B cell (primary cell): Measurements from ENCODE around the gene RUVBL2. TPM values are rescaled to one million over a fixed set of nuclear protein-coding genes. Genes with fewer than 3 reads are reported as not detected.
A peak's percentile ranks its signal among the peaks of the same experiment; 100 is the strongest.
"Not testable (repeated sequence)": the region's sequence is repeated elsewhere in the genome, so short reads cannot be mapped to it uniquely, and the experiment has no call there.

Experiments used
- ATAC-seq: fragments of 200-7000 bp; cut with Tn5 transposase; one replicate; pipeline ENCODE4 v1.10.0; 2021; ENCODE audit warnings: low read depth, mild to moderate bottlenecking, moderate number of reproducible peaks, moderate library complexity
- CTCF ChIA-PET: fragments of 350-600 bp; sonication (Branson Sonifier 250); formaldehyde crosslinking; loops from one replicate; lab custom pipeline; 2021; ENCODE audit warnings: antibody characterized with exemption, inconsistent platforms; lab: Charles Lee
- POLR2A ChIA-PET: fragments of 350-600 bp; sonication (Branson Sonifier 250); formaldehyde crosslinking; loops from one replicate; lab custom pipeline; 2021; ENCODE audit warnings: antibody characterized with exemption; lab: Charles Lee
- DNase-seq: peaks from one replicate; pipeline ENCODE4 v3.0.0; 2013
- H2AFZ ChIP-seq: 2 replicates; pipeline ENCODE4 v1.6.1; 2012; ENCODE audit warnings: mild to moderate bottlenecking, low read depth, low read length; ENCODE audit not compliant: insufficient read depth, poor library complexity, severe bottlenecking
- H3K27ac ChIP-seq, 2 donors: 1 replicate in 1 of 2; 2 replicates in 1 of 2; pipeline ENCODE4 v1.5.1; 2012 to 2013; ENCODE audit warnings: low read length in 2 of 2, mild to moderate bottlenecking in 2 of 2, moderate library complexity in 1 of 2
- H3K27me3 ChIP-seq, 4 experiments: fragments of 200-600 bp in 1 of 4; sonication (generic) in 1 of 4; replicated peaks in 1 of 4; 1 replicate in 2 of 4; 2 replicates in 2 of 4; pipeline versions ENCODE4 v1.6.1 to v1.7.0; 2013 to 2016; ENCODE audit warnings: low read length in 3 of 4, mild to moderate bottlenecking in 2 of 4, mixed read lengths in 1 of 4, moderate library complexity in 1 of 4; ENCODE audit not compliant: insufficient read depth in 4 of 4, control insufficient read depth in 3 of 4; ENCODE audit errors: control extremely low read depth in 1 of 4
- H3K36me3 ChIP-seq, 2 experiments: replicated peaks in 1 of 2; 1 replicate in 1 of 2; 2 replicates in 1 of 2; pipeline versions ENCODE4 v1.6.1 to v1.7.1; 2013; ENCODE audit warnings: low read length in 1 of 2; ENCODE audit not compliant: insufficient read depth in 2 of 2, control insufficient read depth in 1 of 2; ENCODE audit errors: control extremely low read depth in 1 of 2, extremely low read depth in 1 of 2
- H3K4me1 ChIP-seq, 2 donors: fragments of 200-600 bp in 1 of 2; sonication (generic) in 1 of 2; 1 replicate in 1 of 2; 2 replicates in 1 of 2; pipeline versions ENCODE4 v1.5.1 to v1.6.1; 2013 to 2017; ENCODE audit warnings: low read length in 2 of 2; ENCODE audit not compliant: control insufficient read depth in 2 of 2, insufficient read depth in 2 of 2
- H3K4me2 ChIP-seq: replicated peaks from 2 replicates; pipeline ENCODE3; 2012; ENCODE audit warnings: mild to moderate bottlenecking, low read depth, low read length; ENCODE audit not compliant: poor library complexity, severe bottlenecking
- H3K4me3 ChIP-seq, 5 experiments: fragments of 200-600 bp in 1 of 5; sonication (generic) in 1 of 5; 1 replicate in 3 of 5; 2 replicates in 2 of 5; pipeline versions ENCODE4 v1.5.1 to v1.7.0; 2011 to 2016; ENCODE audit warnings: low read length in 4 of 5, mild to moderate bottlenecking in 4 of 5, low read depth in 2 of 5, control low read depth in 1 of 5, moderate library complexity in 1 of 5; ENCODE audit not compliant: insufficient read depth in 1 of 5; ENCODE audit errors: control extremely low read depth in 1 of 5, extremely low read depth in 1 of 5
- H3K79me2 ChIP-seq: fragments of 200-600 bp; sonication (generic); one replicate; pipeline ENCODE4 v1.6.0; 2016; ENCODE audit warnings: low read length; ENCODE audit not compliant: control insufficient read depth, insufficient read depth
- H3K9ac ChIP-seq: fragments of 200-600 bp; sonication (generic); 2 replicates; pipeline ENCODE4 v1.6.1; 2017; ENCODE audit warnings: mild to moderate bottlenecking, low read length, moderate library complexity
- H3K9me3 ChIP-seq, 3 donors: one replicate each; pipeline versions ENCODE4 v1.6.1 to v1.7.1; 2013; ENCODE audit warnings: low read length in 2 of 3; ENCODE audit not compliant: control insufficient read depth in 2 of 3, insufficient read depth in 1 of 3; ENCODE audit errors: control extremely low read depth in 1 of 3
- H4K20me1 ChIP-seq: 2 replicates; pipeline ENCODE4 v1.6.0; 2012; ENCODE audit warnings: mild to moderate bottlenecking, low read length; ENCODE audit not compliant: insufficient read depth, control insufficient read depth, poor library complexity, severe bottlenecking
- H3K27ac Mint-ChIP-seq: one replicate; pipeline ENCODE4 v1.8.0; 2021; ENCODE audit warnings: mixed read lengths
- H3K27me3 Mint-ChIP-seq: one replicate; pipeline ENCODE4 v1.8.0; 2021; ENCODE audit warnings: mixed read lengths
- H3K4me1 Mint-ChIP-seq: one replicate; pipeline ENCODE4 v1.8.0; 2021; ENCODE audit warnings: mixed read lengths
- H3K4me3 Mint-ChIP-seq: one replicate; pipeline ENCODE4 v1.8.0; 2021; ENCODE audit warnings: mixed read lengths
- H3K9me3 Mint-ChIP-seq: one replicate; pipeline ENCODE4 v1.8.0; 2022; ENCODE audit warnings: mixed read lengths; ENCODE audit not compliant: insufficient read depth
- WGBS: methylation state at CpG from one replicate; pipeline ENCODE4 v1.1.5; 2013; ENCODE audit warnings: missing lambda C conversion rate; ENCODE audit not compliant: insufficient coverage; 5-methylcytosine and 5-hydroxymethylcytosine counted together
- intact Hi-C: fragments of 100-400 bp; cut with micrococcal nuclease; formaldehyde crosslinking; loops from one replicate; pipeline ENCODE4 v1.10.0; 2022
- polyA plus RNA-seq: library from polyadenylated mRNA; depleted of rRNA; stranded (reverse); fragments of >200 nt; gene quantifications from 2 replicates; pipeline ENCODE4 v1.2.3, GENCODE V29; 2012
- total RNA-seq, 2 donors: library from RNA; stranded (reverse); fragments of 120-200 nt in 1 of 2; gene quantifications; 1 replicate in 1 of 2; 2 replicates in 1 of 2; pipeline versions ENCODE4 v1.2.3 to v1.2.4, GENCODE V29; 2013 to 2022
- TF ChIP-seq, protein P1 (sequence below): fragments of 200-600 bp; IDR thresholded peaks from one replicate; pipeline ENCODE4 v1.8.0; 2022; ENCODE audit warnings: antibody characterized with exemption, mild to moderate bottlenecking

The RUVBL2 gene
- total and polyA plus RNA-seq, 2 donors (not counting 1 experiment from before 2014, with no cell fraction given), result 36.1 to 57.4 TPM

DNA sequence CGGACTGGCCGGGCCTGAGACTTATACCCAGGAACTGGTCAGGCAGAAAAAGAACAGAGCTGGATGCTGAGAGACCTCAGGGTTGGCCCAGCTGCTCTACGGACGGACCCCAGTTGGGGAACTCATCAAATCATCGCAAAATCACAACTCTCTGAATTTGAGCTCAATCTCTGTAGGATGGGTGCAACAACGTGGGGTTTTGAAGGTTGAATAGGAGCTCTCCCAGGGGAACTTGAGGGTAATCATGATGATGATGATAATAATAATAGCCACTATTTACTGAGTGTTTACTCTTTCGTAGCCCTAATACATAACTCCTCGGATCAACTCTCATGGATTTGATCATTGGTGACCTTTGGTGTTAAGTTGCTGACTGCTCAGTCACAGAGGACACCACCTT, 36.6 kb downstream of the RUVBL2 start:
- H3K4me1 ChIP-seq, H3K9me3 ChIP-seq, intact Hi-C loops, POLR2A ChIA-PET, H3K27me3 ChIP-seq, H3K27me3 Mint-ChIP-seq, H3K4me1 Mint-ChIP-seq, H4K20me1 ChIP-seq, H3K9me3 Mint-ChIP-seq, CTCF ChIA-PET, H3K4me2 ChIP-seq, H3K27ac ChIP-seq, H3K27ac Mint-ChIP-seq, ATAC-seq, H3K9ac ChIP-seq, H3K4me3 Mint-ChIP-seq, H3K36me3 ChIP-seq, DNase-seq, H3K79me2 ChIP-seq, H2AFZ ChIP-seq, H3K4me3 ChIP-seq: not testable (repeated sequence)
- no CpG with 5 or more reads among the region's 8 CpGs for WGBS

DNA sequence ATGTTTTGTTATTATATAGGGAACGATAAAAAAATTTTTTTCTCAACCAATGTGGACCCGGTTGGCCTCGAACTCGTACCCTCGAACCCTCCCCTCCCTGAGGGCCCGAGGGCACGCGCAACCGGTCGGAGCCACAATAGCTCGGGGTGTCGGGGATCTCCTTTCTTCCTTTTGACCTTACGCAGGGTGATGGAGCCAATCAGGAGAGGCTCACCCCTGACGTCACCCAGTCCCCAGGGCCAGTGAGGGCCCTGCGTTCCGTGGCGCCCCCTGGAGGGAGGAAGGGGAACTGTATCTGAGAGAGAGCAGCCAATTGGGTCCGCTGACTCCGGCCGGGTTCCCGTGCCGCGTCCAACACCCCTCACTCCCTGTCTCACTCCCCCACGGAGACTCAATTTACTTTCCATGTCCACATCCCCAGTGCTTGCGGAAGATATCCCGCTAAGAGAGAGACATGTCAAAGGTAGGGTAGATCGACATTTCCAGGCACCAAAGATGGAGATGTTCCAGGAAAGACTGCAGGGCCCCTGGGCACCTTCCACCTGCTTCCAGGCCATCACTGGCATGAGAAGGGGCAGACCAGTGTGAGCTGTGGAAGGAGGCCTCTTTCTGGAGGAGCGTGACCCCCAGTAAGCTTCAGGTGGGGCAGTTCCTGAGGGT, 38.1 kb downstream of the RUVBL2 start, which contains the start of gene CGB2:
CGB2 (plus strand) TSS at position 249 of the 660 bp plus-strand sequence; CDS start at position 455, 206 bp downstream.
- H3K4me1 ChIP-seq, H3K4me3 ChIP-seq, H3K9me3 Mint-ChIP-seq, H3K36me3 ChIP-seq, H2AFZ ChIP-seq, H3K4me2 ChIP-seq, H3K4me1 Mint-ChIP-seq, H3K27ac ChIP-seq, H3K27ac Mint-ChIP-seq, H3K79me2 ChIP-seq, H3K27me3 Mint-ChIP-seq, H3K4me3 Mint-ChIP-seq, H3K9me3 ChIP-seq, H3K9ac ChIP-seq, H3K27me3 ChIP-seq, CTCF ChIA-PET, H4K20me1 ChIP-seq, intact Hi-C loops, POLR2A ChIA-PET, ATAC-seq: not testable (repeated sequence)
- DNase-seq, result peak; percentile 43
- TF ChIP-seq, protein P1, sequence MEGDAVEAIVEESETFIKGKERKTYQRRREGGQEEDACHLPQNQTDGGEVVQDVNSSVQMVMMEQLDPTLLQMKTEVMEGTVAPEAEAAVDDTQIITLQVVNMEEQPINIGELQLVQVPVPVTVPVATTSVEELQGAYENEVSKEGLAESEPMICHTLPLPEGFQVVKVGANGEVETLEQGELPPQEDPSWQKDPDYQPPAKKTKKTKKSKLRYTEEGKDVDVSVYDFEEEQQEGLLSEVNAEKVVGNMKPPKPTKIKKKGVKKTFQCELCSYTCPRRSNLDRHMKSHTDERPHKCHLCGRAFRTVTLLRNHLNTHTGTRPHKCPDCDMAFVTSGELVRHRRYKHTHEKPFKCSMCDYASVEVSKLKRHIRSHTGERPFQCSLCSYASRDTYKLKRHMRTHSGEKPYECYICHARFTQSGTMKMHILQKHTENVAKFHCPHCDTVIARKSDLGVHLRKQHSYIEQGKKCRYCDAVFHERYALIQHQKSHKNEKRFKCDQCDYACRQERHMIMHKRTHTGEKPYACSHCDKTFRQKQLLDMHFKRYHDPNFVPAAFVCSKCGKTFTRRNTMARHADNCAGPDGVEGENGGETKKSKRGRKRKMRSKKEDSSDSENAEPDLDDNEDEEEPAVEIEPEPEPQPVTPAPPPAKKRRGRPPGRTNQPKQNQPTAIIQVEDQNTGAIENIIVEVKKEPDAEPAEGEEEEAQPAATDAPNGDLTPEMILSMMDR, result peak; percentile 27
- WGBS, result 57% methylated on average over 9 of the region's 28 CpGs
